ENCODE data around the gene INO80D. TPM values are rescaled to one million over a fixed set of nuclear protein-coding genes. Genes with fewer than 3 reads are reported as not detected.

Gene INO80D
- total and polyA plus RNA-seq, 2 of the 8 experiments (the other 6 are each of a cell fraction or from before 2014, with no cell fraction given) = 6.2 to 37.4 TPM

DNA sequence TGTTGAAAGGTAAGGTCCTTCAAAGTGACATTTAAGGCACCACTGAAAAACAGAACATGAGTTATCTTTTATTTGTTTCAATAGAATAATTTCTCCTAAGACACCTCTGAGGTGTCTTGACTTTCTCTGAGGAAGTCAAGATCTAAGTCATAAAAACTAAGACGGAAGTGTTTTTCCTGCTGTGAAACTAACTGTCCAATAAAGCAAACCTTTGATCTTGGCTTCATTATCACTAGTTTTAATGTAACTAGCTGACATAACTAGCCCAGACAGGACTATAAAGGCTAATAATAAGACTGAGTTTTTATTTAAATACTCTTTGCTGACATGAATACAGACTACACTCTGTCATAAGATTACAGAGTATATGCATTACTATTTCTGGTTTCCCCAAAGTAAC, 36.6 kb downstream of the INO80D start:
- Histone ChIP-seq H2AK5ac (ENCODE audit: low read depth, low read length) (no peak overlapping the region), H2BK15ac (ENCODE audit: low read length) (no peak overlapping the region), H3K56ac (replicated peaks; ENCODE audit: insufficient read length, low read depth, low read length) (no peak overlapping the region), H3K14ac (ENCODE audit: insufficient read length) (no peak overlapping the region), H2AFZ (ENCODE audit: low read length) (no peak overlapping the region), H3K23me2 (ENCODE audit: low read depth, low read length) (no peaks in the 10 kb centered on the region), H3K4ac (replicated peaks; ENCODE audit: insufficient read length, low read depth, low read length) (no peak overlapping the region), H3K18ac (ENCODE audit: extremely low read depth, low read length) (no peak overlapping the region), H3K4me1 (replicated peaks in 1 of 4; ENCODE audit: control insufficient read depth in 3 of 4, insufficient read depth in 4 of 4, low read length in 3 of 4) (no peaks in the 10 kb centered on the region), H2BK20ac (ENCODE audit: low read length) (no peak overlapping the region), H4K91ac (replicated peaks; ENCODE audit: insufficient read length, low read length) (no peak overlapping the region), H3K9ac (replicated peaks in 1 of 4; ENCODE audit: extremely low read depth in 1 of 4, low read depth in 3 of 4, low read length in 3 of 4) (no peak overlapping the region), H2BK12ac (ENCODE audit: low read depth, low read length) (no peak overlapping the region), H4K8ac (ENCODE audit: extremely low read depth, insufficient read depth, low read length) (no peak overlapping the region), H3K79me1 (ENCODE audit: low read depth, low read length) (peaks cover 5% of the 10 kb centered on the region; the same call in 1 of the 2 replicates), H3K36me3 (ENCODE audit: control insufficient read depth in 2 of 4, insufficient read depth in 4 of 4, low read length in 3 of 4) (peaks cover 0 to 41% (median 13%) of the 10 kb centered on the region in 4 experiments; a peak in 5 of 8 replicates), H4K20me1 (replicated peaks in 1 of 2; ENCODE audit: control insufficient read depth in 1 of 2, insufficient read depth in 2 of 2, low read length in 2 of 2) (no peaks in the 10 kb centered on the region), H4K5ac (ENCODE audit: insufficient read length, low read depth, low read length) (no peak overlapping the region), H3K4me2 (ENCODE audit: insufficient read depth in 1 of 2, low read depth in 2 of 2, low read length in 2 of 2) (no peak overlapping the region), H3K27me3 (replicated peaks in 1 of 4; ENCODE audit: control insufficient read depth in 3 of 4, extremely low read depth in 1 of 4, insufficient read depth in 3 of 4, low read length in 3 of 4) (no peaks in the 10 kb centered on the region), H2BK120ac (replicated peaks; ENCODE audit: low read depth, low read length) (no peak overlapping the region), H3K9me3 (ENCODE audit: insufficient read depth in 2 of 2, low read depth in 1 of 2, low read length in 1 of 2) (no peaks in the 10 kb centered on the region), H3K23ac (ENCODE audit: insufficient read length) (no peak overlapping the region), H3K27ac (ENCODE audit: low read depth, low read length) (no peak overlapping the region), H3K79me2 (ENCODE audit: control insufficient read depth in 1 of 2, insufficient read depth in 2 of 2, low read length in 2 of 2) (peaks cover 0 to 52% of the 10 kb centered on the region in 2 experiments; a peak in 2 of 4 replicates), H3K4me3 (ENCODE audit: extremely low read depth in 1 of 4, insufficient read depth in 2 of 4, low read depth in 3 of 4, low read length in 4 of 4) (no peak overlapping the region), H2BK5ac (ENCODE audit: low read depth, low read length) (no peak overlapping the region)
- CTCF ChIA-PET (ENCODE audit: partially characterized antibody) = no interaction called here
- DNase-seq (ENCODE audit: low read depth in 1 of 2, low spot score in 2 of 2) (no peak), FAIRE-seq (no peak)
- 92% methylated on average over 1 of the region's 1 CpG; no CpG with 5 or more reads in 1 of the 2 experiments for WGBS, 2 experiments (ENCODE audit: extremely low coverage in 1 of 2, insufficient coverage in 1 of 2, insufficient read length in 1 of 2, insufficient replicate concordance in 2 of 2, low coverage in 1 of 2, low lambda C conversion rate in 2 of 2, missing lambda C conversion rate in 1 of 2)
- POLR2A ChIA-PET (ENCODE audit: partially characterized antibody) = interaction anchor here (0.6 kb wide), 1 partner anchor 35 kb away, joined by 3 read pairs; no protein-coding TSS in a partner anchor
- TF ChIP-seq ZNF274 (IDR thresholded peaks at IDR 0.05; ENCODE audit: borderline replicate concordance, extremely low read depth, low read length) (no peak), CEBPB (IDR thresholded peaks at IDR 0.05; ENCODE audit: low read depth, low read length) (no peak), HDAC6 (IDR thresholded peaks at IDR 0.05; ENCODE audit: low read depth, low read length) (no peak), NRF1 (IDR thresholded peaks at IDR 0.05; ENCODE audit: low read depth, low read length) (no peak), TBP (IDR thresholded peaks at IDR 0.05; ENCODE audit: low read depth, low read length) (no peak), MAFK (IDR thresholded peaks at IDR 0.05; ENCODE audit: low read depth, low read length) (no peak), EP300 (IDR thresholded peaks at IDR 0.05; ENCODE audit: borderline replicate concordance in 1 of 2, low read depth in 2 of 2, low read length in 2 of 2) (no peak), GTF2F1 (IDR thresholded peaks at IDR 0.05; ENCODE audit: borderline replicate concordance, low read depth, low read length) (no peak), USF2 (IDR thresholded peaks at IDR 0.05; ENCODE audit: low read length) (no peak), JUN (IDR thresholded peaks at IDR 0.05; ENCODE audit: low read depth, low read length) (no peak), RBBP5 (IDR thresholded peaks at IDR 0.05; ENCODE audit: borderline replicate concordance, low read depth, low read length) (no peak), POU5F1 (IDR thresholded peaks at IDR 0.05; ENCODE audit: low read depth, low read length) (no peak), SP4 (IDR thresholded peaks at IDR 0.05; ENCODE audit: low read length) (no peak)

Data from H1 (cell line).